ENCODE data around the gene CHD9NB.
A peak's percentile ranks its signal among the peaks of the same experiment; 100 is the strongest.
"Not testable (repeated sequence)": the region's sequence is repeated elsewhere in the genome, so short reads cannot be mapped to it uniquely, and the experiment has no call there.

CHD9NB gene

DNA sequence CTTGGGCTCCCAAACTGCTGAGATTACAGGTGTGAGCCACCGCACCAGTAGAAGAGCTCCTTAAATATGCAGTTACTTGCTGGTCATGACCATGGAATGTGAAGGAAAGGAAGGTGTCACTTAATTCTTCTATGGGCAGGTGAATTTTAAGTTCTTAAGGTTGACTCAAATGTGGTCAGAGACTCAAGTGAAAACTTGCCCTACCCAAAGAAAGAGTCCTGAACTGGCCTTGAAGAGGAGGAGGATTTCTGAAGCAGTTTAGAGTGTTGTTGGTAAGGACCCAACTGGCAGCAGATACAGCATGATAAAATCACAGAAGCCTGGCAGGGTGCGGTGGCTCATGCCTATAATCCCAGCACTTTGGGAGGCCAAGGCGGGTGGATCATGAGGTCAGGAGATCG is 31.4 kb upstream of the CHD9NB start:
- no peak for DNase-seq (ENCODE audit: low spot score)
- no peak for FAIRE-seq

- FAIRE-seq (no peak), DNase-seq (ENCODE audit: low spot score) (no peak)
Observed at GRCh38 chr16:53083119-53083518, 30.4 kb upstream of the CHD9NB start.

DNA sequence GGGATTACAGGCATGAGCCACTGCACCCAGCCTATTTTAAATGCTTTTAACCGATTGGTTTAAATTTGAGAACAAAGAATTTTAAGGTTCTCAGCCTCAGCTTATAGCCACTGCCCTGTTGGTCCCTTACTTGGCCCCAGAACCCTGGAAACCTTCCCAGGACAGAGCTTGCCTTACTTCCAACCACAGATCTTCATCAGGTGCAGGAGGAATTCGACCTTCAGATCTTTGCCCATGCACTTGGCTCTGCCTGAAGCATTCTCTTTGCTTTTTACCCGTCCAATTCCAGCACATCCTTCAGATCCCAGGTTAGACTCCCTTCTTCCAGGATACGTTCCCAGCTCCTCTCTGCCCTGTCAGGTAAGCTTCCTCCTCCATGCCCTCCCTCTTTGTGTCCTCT is 29.8 kb upstream of the CHD9NB start:
- DNase-seq (ENCODE audit: low spot score): no peak

DNA sequence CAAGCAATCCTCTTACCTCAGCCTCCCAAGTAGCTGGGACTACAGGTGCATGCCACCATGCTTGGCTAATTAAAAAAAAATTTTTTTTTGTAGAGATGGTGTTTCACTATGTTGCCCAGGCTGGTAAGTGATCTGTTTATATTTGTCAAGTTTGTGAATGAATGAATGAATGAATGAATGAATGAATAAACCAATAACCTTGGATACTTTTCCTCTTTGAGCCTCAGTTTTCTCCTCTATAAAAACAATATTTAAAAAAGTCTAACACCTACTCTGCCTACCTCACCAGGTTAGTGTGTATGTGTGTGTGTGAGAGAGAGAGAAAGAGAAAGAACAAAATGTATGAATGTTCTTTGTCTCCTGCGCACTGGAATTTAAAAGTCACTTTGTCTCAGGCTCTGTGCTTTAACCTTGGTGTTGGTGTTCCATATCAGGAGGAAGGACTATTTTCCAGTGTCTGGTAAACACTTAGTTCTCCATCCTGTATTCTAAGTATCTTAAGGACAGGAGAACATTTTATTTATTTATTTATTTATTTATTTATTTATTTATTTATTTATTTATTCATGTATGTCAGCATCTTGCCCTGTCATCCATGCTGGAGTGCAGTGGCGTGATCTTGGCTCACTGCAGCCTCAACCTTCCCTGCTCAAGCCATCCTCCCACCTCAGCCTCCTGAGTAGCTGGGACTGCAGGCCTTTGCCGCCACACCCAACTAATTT is 29.1 kb upstream of the CHD9NB start:
- no peak for FAIRE-seq

More for the DNA sequence above, 29.8 kb upstream of the CHD9NB start:
- FAIRE-seq: no peak

DNA sequence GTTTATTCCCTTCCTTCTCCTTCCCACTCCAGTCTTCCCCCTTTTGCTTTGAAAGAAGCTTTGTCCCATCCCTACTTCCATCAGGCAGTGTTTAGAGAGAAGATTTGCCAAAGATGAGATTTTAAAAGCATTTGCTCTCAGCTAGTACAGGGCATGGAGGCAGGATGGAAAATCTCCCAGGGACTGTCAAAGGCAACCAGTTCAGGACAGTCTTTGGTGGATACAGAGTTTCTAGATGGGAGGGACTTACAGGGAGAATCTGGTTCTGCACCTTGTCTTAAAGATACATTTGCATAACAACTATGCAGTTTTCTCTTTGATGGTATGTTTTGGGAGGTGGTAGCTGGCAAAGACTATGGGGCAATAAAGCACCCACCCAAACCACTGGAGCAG is 28.3 kb upstream of the CHD9NB start:
- DNase-seq (ENCODE audit: low spot score) (no peak), FAIRE-seq (no peak)

More for the DNA sequence above, 29.1 kb upstream of the CHD9NB start:
- DNase-seq (ENCODE audit: low spot score): no peak

- FAIRE-seq: no peak
- DNase-seq (ENCODE audit: low spot score): peak; percentile 41
Observed at GRCh38 chr16:53080345-53081031, 27.8 kb upstream of the CHD9NB start.

- DNase-seq (ENCODE audit: low spot score) (no peak), FAIRE-seq (no peak)
Observed at GRCh38 chr16:53078765-53079485, 26.2 kb upstream of the CHD9NB start.

GRCh38 chr16:53078247-53078646 is 25.6 kb upstream of the CHD9NB start:
- DNase-seq (ENCODE audit: low spot score) (no peak), FAIRE-seq (no peak)

- FAIRE-seq; DNase-seq (ENCODE audit: low spot score): not testable (repeated sequence)
Observed at GRCh38 chr16:53075461-53075860, 22.8 kb upstream of the CHD9NB start.

DNA sequence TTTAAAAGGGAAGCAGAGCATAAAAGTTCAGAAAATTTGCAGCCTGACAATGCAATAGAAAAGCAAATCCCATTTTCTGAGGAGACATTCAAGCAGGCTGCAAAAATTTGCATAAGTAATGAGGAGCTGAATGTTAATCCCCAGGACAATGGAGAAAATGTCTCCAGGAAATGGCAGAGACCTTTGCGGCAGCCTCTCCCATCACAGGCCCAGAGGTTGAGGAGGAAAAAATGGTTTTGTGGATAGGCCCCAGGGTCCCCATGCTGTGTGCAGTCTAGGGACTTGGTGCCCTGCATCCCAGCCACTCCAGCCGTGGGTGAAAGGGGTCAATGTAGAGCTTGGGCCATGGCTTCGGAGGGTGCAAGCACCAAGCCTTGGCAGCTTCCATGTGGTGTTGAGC is 21.6 kb upstream of the CHD9NB start:
- not testable (repeated sequence) for FAIRE-seq; DNase-seq (ENCODE audit: low spot score)

DNA sequence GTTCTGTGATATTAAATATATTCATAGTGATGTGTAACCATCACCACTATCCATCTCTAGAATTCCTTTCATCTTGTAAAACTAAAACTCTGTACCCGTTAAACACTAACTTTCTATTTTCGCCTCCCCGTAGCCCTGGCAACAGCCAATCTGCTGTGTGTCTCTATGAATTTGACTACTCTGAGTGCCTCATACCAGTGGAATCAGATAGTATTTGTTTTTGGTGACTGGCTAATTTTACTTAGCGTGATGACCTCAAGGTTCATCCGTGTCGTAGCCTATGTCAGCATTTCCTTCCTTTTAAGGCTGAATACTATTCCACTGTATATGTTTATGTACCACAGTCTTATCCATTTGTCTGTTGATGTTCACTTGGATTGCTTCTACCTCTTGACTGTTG is 20.3 kb upstream of the CHD9NB start:
- FAIRE-seq (no peak), DNase-seq (ENCODE audit: low spot score) (no peak)

DNA sequence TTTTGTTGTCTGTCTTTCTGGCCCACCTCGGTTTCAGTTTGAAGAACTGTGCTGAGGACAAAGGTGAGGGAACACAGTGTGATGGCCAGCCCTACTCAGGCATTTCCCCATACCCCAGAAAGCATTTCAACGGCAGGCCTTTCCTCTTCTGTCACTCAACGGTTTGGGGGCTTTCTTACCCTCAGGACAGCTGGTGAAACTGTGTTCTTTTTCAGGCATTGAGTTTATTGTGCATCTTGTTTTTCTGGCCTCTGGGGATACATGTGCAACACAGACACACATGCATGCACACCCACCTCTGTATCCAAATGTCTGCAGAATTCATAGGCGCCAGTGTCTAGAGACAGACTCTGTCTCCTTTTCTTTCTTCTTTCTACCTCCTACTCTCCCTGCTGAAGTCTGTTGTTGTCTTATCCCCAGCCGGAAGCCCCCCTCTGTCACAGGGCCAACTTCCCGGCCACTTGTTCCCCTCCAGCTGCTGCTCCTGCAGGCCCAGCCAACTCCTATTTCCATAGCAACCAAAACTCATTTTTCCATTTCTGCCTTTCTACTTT is 19.1 kb upstream of the CHD9NB start:
- no peak for DNase-seq (ENCODE audit: low spot score)
- no peak for FAIRE-seq

DNA sequence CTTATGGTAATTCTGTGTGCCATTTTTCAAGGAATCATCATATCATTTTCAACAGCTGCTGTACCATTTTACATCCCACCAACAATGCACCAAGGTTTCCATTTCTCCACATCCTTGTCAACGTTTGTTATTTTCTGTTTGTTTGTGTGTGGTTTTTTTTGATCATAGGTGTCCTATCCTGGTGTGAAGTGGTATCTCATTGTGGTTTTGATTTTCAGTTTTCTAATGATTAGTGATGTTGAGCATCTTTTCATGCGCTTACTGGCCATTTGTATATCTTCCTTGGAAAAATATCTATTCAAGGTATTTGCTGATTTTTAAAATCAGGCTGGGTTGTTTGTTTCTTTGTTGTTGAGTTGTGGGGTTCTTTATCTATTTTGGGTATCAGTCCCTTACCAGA is 17.1 kb upstream of the CHD9NB start:
- DNase-seq (ENCODE audit: low spot score) (no peak), FAIRE-seq (no peak)

GRCh38 chr16:53068423-53068833 is 15.7 kb upstream of the CHD9NB start:
- DNase-seq (ENCODE audit: low spot score) (no peak), FAIRE-seq (no peak)

- no peak for FAIRE-seq
- DNase-seq (ENCODE audit: low spot score): no peak
Observed at GRCh38 chr16:53067675-53068074, 15.0 kb upstream of the CHD9NB start.

DNA sequence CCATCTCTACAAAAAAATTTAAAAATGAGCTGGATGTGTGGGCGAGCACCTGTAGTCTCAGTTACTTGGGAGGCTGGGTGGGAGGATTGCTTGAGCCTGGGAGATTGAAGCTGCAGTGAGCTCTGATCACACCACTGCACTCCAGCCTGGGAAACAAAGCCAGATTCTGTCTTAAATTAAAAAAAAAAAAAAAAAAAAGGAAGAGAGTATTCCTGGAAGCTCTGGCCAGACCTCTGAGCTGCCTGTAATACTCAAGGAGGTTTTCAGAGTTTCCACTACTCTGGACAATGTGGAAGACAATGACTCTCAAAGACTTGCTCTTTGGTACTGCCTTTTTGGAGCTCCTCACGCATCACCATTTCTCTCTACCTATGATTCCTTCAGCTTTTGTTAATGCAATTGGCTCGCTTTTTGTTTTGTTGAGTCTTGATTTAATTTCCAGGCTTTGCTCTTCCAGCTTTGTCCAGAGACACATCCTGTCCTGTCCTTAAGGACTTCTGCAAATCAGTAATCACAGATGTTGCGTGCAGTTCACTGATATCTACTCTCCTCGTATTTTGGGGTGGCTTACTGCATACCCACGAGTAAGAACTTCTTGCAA is 12.9 kb upstream of the CHD9NB start:
- FAIRE-seq (no peak), DNase-seq (ENCODE audit: low spot score) (no peak)

GRCh38 chr16:53064081-53064578 is 11.4 kb upstream of the CHD9NB start:
- no peak for DNase-seq (ENCODE audit: low spot score)
- FAIRE-seq: no peak

- no peak for FAIRE-seq
- DNase-seq (ENCODE audit: low spot score): no peak
Observed at GRCh38 chr16:53061701-53062159, 9.0 kb upstream of the CHD9NB start.

- DNase-seq (ENCODE audit: low spot score): no peak
- FAIRE-seq: no peak
Observed at GRCh38 chr16:53061256-53061655, 8.6 kb upstream of the CHD9NB start.

- FAIRE-seq (no peak), DNase-seq (ENCODE audit: low spot score) (no peak)
Observed at GRCh38 chr16:53059672-53060071, 7.0 kb upstream of the CHD9NB start.

DNA sequence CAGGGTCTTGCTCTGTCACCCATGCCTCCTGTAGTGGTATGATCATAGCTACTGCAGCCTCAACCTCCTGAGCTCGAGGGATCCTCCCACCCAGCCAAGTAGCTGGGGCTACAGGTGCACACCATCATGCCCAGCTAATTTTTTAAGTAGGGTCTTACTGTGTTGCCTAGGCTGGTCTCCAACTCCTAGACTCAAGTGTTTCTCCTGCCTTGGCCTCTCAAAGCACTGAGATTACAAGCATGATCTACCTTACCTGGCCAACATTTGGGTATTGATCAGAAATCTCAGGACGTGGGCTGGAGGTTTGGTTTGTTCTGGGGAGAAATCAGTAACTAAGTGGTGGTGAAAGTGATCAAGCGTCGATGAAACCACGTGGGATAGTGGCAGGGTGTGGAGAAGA is 6.2 kb upstream of the CHD9NB start:
- no peak for FAIRE-seq
- no peak for DNase-seq (ENCODE audit: low spot score)

All from urothelium cell line (cell line).